Fibroblast of skin of back (primary cell): ENCODE results near the gene SYT6.

ENCODE experiments used
- DNase-seq: peaks from one replicate; pipeline ENCODE4 v3.0.0-alpha.2; 2013

Gene SYT6

GRCh38 chr1:114092186-114093062 is 61.2 kb downstream of the SYT6 start:
- no peak for DNase-seq

GRCh38 chr1:114091711-114092110 is 62.0 kb downstream of the SYT6 start:
- no peak for DNase-seq

GRCh38 chr1:114090738-114091505 is 62.7 kb downstream of the SYT6 start:
- peak; percentile 12 for DNase-seq

- no peak for DNase-seq
These were observed 64.0 kb downstream of the SYT6 start for GRCh38 chr1:114089502-114090138.

GRCh38 chr1:114088392-114089299 is 65.0 kb downstream of the SYT6 start:
- DNase-seq, result no peak

- DNase-seq, result no peak
These were observed 66.2 kb downstream of the SYT6 start for GRCh38 chr1:114087495-114087894.

GRCh38 chr1:114086601-114087368 is 66.9 kb downstream of the SYT6 start:
- no peak for DNase-seq

- DNase-seq, result no peak
These were observed 70.6 kb downstream of the SYT6 start for GRCh38 chr1:114082867-114083585.

GRCh38 chr1:114082304-114082630 is 71.4 kb downstream of the SYT6 start:
- DNase-seq, result no peak

GRCh38 chr1:114081437-114082303 is 72.0 kb downstream of the SYT6 start:
- DNase-seq, result no peak

GRCh38 chr1:114080511-114081436 is 72.9 kb downstream of the SYT6 start:
- DNase-seq, result no peak

- DNase-seq, result no peak
These were observed 74.0 kb downstream of the SYT6 start for GRCh38 chr1:114079596-114080190.

- no peak for DNase-seq
These were observed 75.6 kb downstream of the SYT6 start for GRCh38 chr1:114078116-114078515.

- no peak for DNase-seq
These were observed 76.5 kb downstream of the SYT6 start for GRCh38 chr1:114077188-114077587.

- no peak for DNase-seq
These were observed 77.4 kb downstream of the SYT6 start for GRCh38 chr1:114076308-114076707.

- DNase-seq, result no peak
These were observed 78.0 kb downstream of the SYT6 start for GRCh38 chr1:114075546-114076242.

- no peak for DNase-seq
These were observed 78.6 kb downstream of the SYT6 start for GRCh38 chr1:114075105-114075504.

GRCh38 chr1:114072246-114072645 is 81.4 kb downstream of the SYT6 start:
- no peak for DNase-seq
